Measurements from ENCODE around the gene FOXA3. TPM values are rescaled to one million over a fixed set of nuclear protein-coding genes. Genes with fewer than 3 reads are reported as not detected.

The FOXA3 gene
- total and polyA plus RNA-seq, 2 donors (not counting 3 experiments of a cell fraction or from before 2014, with no cell fraction given), result 0.06 TPM; not detected in 1

GRCh38 chr19:45817010-45817724 is 47.0 kb upstream of the FOXA3 start:
- Histone ChIP-seq H3K9ac (replicated peaks; ENCODE audit: extremely low read depth, insufficient read depth, low read length) (no peak overlapping the region), H2AFZ (ENCODE audit: low read depth, low read length) (no peak overlapping the region), H3K36me3 (ENCODE audit: control insufficient read depth in 2 of 2, extremely low read depth in 1 of 2, insufficient read depth in 2 of 2, low read length in 2 of 2) (peaks cover 3 to 11% of the 10 kb centered on the region in 2 experiments), H3K27me3 (ENCODE audit: control insufficient read depth in 2 of 2, insufficient read depth in 2 of 2, low read length in 2 of 2) (no peaks in the 10 kb centered on the region), H3K79me2 (ENCODE audit: control insufficient read depth, insufficient read depth, low read length) (no peaks in the 10 kb centered on the region), H3K4me1 (ENCODE audit: control insufficient read depth, extremely low read depth, insufficient read depth, low read length) (peaks cover 22% of the 10 kb centered on the region), H3K9me1 (replicated peaks; ENCODE audit: control insufficient read depth, extremely low read depth, insufficient read depth, low read length) (no peaks in the 10 kb centered on the region), H4K20me1 (replicated peaks; ENCODE audit: control insufficient read depth, extremely low read depth, insufficient read depth, low read length) (no peaks in the 10 kb centered on the region), H3K4me3 (replicated peaks in 1 of 3; ENCODE audit: insufficient read depth in 1 of 3, low read depth in 1 of 3, low read length in 3 of 3) (no peak overlapping the region), H3K27ac (ENCODE audit: insufficient read depth, low read depth, low read length) (no peak overlapping the region), H3K4me2 (ENCODE audit: insufficient read depth, low read length) (no peak overlapping the region), H3K9me3 (replicated peaks; ENCODE audit: control insufficient read depth, insufficient read depth, low read length) (no peaks in the 10 kb centered on the region)
- CTCF ChIA-PET, result interaction anchor here (0.6 to 2.6 kb wide), 46 partner anchors 9 to 648 kb away, joined by 3 to 38 read pairs (median 6); partner anchors contain the start of genes CCDC61, DMPK, DMWD and FBXO46
- intact Hi-C loops (cut with micrococcal nuclease) (loop anchor here (1.0 to 5.0 kb wide), 4 partner anchors 46 to 180 kb away; partner anchors contain the start of genes CCDC61, SIX5 and SYMPK), dilution Hi-C loops (cut with MboI; ENCODE audit: extremely low pct_ligation_motif_present, low sequenced_read_pairs) (no loop called here)
- FAIRE-seq, result peak; percentile 98
- DNase-seq (ENCODE audit: low read depth, low spot score), result peak; percentile 95
- peak; percentile 73 for TF ChIP-seq MAX (IDR thresholded peaks at IDR 0.05; ENCODE audit: insufficient read depth, insufficient read length)
- peak; percentile 28 for TF ChIP-seq POLR2A (IDR thresholded peaks at IDR 0.05; ENCODE audit: low read depth, low read length)
- TF ChIP-seq GATA2 (IDR thresholded peaks at IDR 0.05; ENCODE audit: insufficient read depth, insufficient read length, low read depth, low read length), result no peak
- no peak for TF ChIP-seq MYC (IDR thresholded peaks at IDR 0.05; ENCODE audit: low read depth, low read length)
- TF ChIP-seq CTCF (IDR thresholded peaks at IDR 0.05; ENCODE audit: extremely low read depth in 1 of 2, insufficient read depth in 1 of 2, low read depth in 1 of 2, low read length in 2 of 2), result peak; percentile 98 to 100
- BruUV-seq (replicated peaks), result no TSS peak
- POLR2A ChIA-PET, result interaction anchor here (0.6 kb wide), 1 partner anchor 35 kb away, joined by 5 read pairs; the partner anchor contains the start of gene DMPK
